HG02763 (cell line): ENCODE results near the gene MEX3B.

Experiments
- ATAC-seq: cut with Tn5 transposase; IDR thresholded peaks from one replicate; pipeline ENCODE4 v1.9.1; 2021; ENCODE audit warnings: mild to moderate bottlenecking, moderate library complexity; ENCODE audit not compliant: unreplicated experiment

Gene MEX3B

GRCh38 chr15:82045892-82046665, at the start of gene MEX3B:
MEX3B (minus strand) TSS chr15:82046018; CDS start chr15:82045705, 313 bp downstream.
- ATAC-seq, result peak; percentile 70

- ATAC-seq, result no peak
These were observed 48.0 kb upstream of the MEX3B start for GRCh38 chr15:82093774-82094211.

DNA sequence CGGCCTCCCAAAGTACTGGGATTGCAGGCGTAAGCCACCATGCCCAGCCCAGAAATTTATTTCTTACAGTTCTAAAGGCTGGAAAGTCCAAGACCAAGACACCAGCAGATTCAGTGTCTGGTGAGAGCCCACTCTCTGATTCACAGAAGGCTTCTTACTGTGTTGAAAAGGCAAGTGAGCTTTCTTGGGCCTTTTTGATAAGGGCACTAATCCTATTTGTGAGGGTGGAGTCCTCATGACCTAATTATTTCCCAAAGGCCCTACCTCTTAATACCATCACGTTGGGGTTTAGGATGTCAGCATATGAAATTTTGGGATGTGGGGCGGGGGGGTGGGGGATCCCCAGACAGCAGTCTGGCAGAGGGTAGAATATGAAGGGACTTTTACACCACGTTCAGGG, 47.5 kb upstream of the MEX3B start:
- no peak for ATAC-seq

DNA sequence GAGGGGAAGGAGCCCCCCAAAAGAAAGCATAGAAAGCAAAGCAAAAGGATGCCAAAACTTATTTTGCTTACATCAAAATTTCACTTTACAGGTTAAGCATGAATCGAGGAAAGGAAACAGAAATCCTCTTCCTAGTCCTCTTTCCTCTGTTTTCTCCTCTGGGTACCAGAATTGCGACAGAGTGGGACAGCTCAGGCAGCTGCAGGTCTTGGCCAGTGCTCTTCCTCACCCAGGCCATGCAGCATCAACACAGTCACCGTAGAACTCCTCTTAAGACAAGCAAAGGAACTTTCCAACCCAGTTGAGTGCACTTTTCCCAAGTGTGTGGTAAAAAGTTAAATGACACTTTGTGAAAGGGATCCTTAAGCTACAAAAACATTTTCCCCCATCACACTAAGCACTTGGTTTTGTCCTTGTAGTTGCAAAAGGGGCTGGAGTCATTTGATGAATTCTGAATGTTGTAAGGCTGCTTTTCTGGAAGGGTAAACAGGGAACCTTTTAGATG, 45.9 kb upstream of the MEX3B start:
- ATAC-seq, result no peak

GRCh38 chr15:82086243-82086995, 40.6 kb upstream of the MEX3B start:
- no peak for ATAC-seq

DNA sequence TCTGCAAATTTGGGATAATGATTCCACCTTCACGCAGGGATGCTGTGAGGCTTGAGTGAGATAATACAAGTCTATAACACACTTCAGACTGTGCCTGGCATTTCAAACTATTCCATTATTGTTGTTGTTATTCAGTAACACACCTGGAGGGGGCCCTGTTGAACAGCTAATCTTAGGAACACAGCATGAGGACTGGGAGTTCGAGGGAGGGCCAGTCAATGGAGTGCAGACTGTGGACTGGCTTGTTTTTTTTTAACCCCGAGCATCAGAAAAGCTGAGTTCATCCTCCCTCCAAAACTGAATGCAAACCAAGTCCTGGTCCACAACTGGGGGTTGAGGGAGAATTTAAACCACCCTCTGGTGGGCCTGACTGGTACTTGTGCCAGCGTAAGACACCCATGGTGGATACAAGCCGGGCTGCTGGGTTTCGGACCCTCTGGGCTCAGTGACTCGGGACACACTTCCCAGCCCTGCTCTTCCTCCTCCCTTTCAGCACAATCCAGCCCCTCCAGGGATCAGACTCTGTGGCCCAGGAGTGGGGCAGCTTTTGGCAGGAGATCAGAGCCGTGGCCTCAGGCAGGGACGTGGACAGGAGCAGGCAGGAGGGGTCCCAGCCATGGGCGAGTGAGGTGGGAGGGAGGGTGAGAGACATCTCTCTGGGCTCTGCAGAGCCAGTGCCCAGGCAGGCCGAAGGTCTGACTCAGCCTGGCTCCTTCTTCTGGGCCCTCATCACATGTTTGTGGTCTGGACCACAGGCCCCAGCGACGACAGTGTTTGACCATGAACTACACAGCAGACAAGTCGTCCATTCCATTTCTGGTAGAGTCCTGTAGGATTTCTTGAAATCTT, 36.3 kb upstream of the MEX3B start:
- no peak for ATAC-seq

GRCh38 chr15:82080774-82081173, 35.0 kb upstream of the MEX3B start:
- ATAC-seq, result no peak

DNA sequence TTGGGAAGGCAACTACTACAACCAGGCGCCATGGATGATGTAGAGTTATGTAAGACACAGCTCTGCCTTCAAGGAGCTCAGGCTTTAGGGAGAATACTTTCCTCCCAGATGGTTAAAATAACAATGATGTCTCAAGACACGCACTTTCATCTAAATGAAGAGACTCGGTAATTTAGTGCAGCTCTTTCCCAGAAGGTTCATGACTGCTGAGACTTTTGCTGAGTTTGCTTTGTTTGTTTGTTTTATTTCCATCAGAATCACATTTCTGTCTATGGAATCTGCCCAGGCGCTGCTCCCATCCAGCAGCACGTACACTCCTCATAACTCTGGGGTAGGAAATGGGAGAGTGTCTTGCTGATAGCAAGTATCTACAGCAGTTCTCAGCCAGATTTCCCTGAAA, 33.9 kb upstream of the MEX3B start:
- ATAC-seq, result no peak

- ATAC-seq, result no peak
These were observed 28.8 kb upstream of the MEX3B start for GRCh38 chr15:82074610-82075009.

- ATAC-seq, result no peak
These were observed 27.2 kb upstream of the MEX3B start for GRCh38 chr15:82072926-82073537.

GRCh38 chr15:82066455-82066854, 20.6 kb upstream of the MEX3B start:
- ATAC-seq, result no peak

DNA sequence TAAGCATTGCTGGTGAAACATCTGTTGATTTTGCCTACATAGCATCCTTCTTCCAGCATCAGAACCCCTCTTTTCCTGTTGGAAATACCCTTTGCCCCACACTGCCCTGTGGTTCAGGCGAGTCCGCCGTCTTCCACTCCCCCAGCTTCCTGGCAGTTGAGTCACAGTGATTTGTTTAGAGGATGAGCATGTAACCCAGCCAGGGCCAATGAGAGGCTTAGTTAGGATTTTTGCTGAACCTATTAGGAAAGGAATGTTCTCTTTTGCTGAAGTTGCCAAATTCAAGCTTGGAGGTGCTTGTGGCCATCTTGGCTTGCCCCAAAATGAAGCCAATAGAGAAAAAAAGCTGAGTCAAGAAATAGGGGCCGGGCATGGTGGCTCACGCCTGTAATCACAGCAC, 19.0 kb upstream of the MEX3B start:
- no peak for ATAC-seq

DNA sequence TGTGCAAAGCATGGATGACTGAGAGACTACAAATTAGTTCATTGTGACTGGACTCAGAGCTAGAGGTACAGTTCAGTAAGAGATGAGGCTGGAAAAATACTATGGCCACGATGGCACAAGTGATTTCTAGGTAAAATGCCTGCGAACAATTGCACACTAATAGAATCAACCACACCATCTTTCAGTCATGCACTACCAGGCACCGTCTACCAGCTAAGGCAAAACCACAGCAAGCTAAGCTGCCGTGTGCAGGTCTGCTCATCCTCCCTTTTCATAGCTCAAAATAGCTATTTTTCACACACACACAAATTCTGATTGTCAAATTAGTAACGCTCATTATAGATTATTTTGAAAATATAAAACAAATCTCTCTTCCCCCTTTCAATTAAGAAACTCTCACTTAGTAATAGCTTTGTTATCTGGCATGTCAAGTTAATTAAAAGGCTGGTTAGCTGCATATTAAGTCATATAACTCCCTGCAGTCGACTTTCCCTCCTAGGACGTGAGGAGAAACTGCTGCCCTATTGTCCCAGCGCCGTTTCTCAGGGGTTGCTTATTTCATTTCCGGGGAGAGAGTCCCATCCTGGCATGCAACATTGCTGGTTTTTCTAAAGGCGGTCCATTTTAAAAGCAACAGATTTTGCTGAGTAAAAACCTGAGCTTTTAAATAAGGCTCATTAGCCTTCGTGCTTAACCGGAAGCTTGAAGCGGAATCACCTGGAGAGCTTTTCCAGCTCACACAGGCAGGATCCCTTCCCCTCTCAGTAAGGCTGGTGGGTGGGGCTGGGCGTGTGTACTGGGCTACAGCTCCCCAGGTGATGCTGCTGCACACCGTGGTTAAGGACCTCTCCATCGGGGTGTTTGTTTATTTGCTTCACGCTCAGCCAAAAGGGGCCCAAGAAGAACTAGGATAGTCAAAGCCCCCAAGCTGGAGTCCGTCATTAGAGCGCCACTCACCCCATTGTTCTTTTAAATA, 16.9 kb upstream of the MEX3B start:
- no peak for ATAC-seq

DNA sequence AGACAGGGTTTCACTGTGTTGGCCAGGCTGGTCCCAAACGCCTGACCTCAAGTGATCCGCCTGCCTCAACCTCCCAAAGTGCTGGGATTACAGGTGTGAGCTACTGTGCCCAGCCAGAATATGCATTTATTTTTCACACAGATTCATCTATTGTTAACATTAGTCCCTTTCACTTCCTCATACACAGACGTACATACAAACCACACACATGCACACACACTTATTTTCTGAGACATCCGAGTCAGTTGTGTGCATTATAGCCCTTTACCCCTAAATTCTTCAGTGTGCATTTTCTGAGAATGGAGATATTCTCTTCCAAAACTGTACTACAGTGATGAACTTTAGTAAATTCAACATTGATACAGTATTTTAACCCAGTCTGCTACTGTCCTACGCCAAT, 15.0 kb upstream of the MEX3B start:
- ATAC-seq, result no peak

- ATAC-seq, result no peak
These were observed 12.8 kb upstream of the MEX3B start for GRCh38 chr15:82058517-82059204.

GRCh38 chr15:82058026-82058425, 12.2 kb upstream of the MEX3B start:
- ATAC-seq, result no peak

DNA sequence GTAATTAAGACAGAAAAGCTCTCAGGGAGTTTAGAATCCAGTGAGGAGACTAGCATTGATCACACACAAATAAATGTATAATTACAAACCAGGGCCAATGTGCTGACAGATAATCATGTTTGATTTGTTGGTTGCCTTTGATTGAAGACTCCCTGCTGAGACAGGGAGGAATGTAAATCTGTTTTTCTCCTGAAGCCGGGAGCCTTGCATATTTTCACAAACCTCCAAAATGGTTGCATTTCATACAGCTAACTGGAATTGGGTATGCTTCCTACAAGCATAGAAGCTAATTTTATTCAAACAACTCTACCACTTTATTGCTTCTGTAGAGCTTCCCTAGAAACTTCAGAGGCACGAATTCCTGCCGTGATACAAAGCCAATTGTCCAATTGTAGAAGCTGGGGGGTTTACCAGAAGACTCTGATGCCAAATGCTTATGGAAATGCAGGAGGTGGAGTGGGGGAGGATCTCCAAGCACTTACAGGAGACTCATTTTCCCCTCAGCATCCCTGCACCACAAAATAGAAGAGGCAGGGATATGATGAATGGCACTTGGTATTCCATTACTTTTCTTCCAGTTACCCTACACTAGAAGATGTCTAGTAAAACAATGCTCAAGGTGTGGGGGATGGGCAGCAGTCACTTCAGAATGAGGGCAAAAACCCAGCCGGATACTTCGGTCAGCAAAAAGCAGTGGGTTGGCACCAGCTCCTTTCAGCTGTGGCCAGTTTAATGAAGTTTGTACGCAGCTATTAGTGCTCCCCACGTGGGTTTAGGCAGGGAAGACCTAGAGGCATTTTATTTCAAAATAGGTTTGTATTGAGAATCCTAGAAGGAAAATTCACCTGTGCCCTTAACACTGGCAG, 11.4 kb upstream of the MEX3B start:
- no peak for ATAC-seq

- no peak for ATAC-seq
These were observed 6.9 kb upstream of the MEX3B start for GRCh38 chr15:82052751-82053150.
